Lower leg skin (tissue), 4 donors: Measurements from ENCODE around the gene ALOXE3. TPM values are rescaled to one million over a fixed set of nuclear protein-coding genes. Genes with fewer than 3 reads are reported as not detected.

Experiments used
- DNase-seq, 2 donors: peaks; one replicate each; pipeline ENCODE4 v3.0.0-alpha.2; 2019; ENCODE audit warnings: low spot score in 2 of 2
- H3K4me3 ChIP-seq: fragments of 200-600 bp; sonication (generic); 2 replicates; pipeline ENCODE4 v1.5.1; 2017; ENCODE audit warnings: mild to moderate bottlenecking, low read depth; ENCODE audit not compliant: poor library complexity, severe bottlenecking
- CTCF ChIP-seq, 3 donors: fragments of 450-650 bp; IDR thresholded peaks; one replicate each; pipeline ENCODE4 v1.5.1; 2016; ENCODE audit warnings: antibody characterized with exemption in 3 of 3, mild to moderate bottlenecking in 3 of 3, moderate library complexity in 2 of 3
- POLR2A ChIP-seq, 2 donors: fragments of 450-650 bp; IDR thresholded peaks; one replicate each; pipeline ENCODE4 v1.6.1; 2016 to 2017; ENCODE audit warnings: antibody characterized with exemption in 2 of 2, mild to moderate bottlenecking in 1 of 2, moderate library complexity in 1 of 2
- WGBS, 2 donors: methylation state at CpG; one replicate each; pipeline ENCODE4 v1.1.5; 2018; 5-methylcytosine and 5-hydroxymethylcytosine counted together
- intact Hi-C: fragments of 100-400 bp; cut with DNase I; formaldehyde crosslinking; loops from one replicate; pipeline ENCODE4 v1.15.0; 2023; ENCODE audit warnings: low total_unique reads
- total RNA-seq, 4 donors: library from RNA; depleted of rRNA; stranded (reverse); fragments of >200 nt; gene quantifications; one replicate each; pipeline ENCODE4 v1.1.0, GENCODE V29; 2016

The ALOXE3 gene
- total RNA-seq, 4 donors from 2014 or later: 73.8 to 143 (median 88.2) TPM

- TF ChIP-seq POLR2A (IDR thresholded peaks at IDR 0.05) (no peak), CTCF (IDR thresholded peaks at IDR 0.05) (no peak)
- WGBS, 2 donors: 69 to 79% methylated on average over 3 of the region's 3 CpGs
- intact Hi-C loops: no loop called here
- no peak for DNase-seq
- H3K4me3 ChIP-seq: no peak overlapping the region
These were observed 62.5 kb downstream of the ALOXE3 start for GRCh38 chr17:8055851-8056231.

GRCh38 chr17:8053600-8053999 is 64.7 kb downstream of the ALOXE3 start:
- WGBS, 2 donors: 72 to 74% methylated on average over 7 of the region's 7 CpGs
- TF ChIP-seq CTCF (IDR thresholded peaks at IDR 0.05): no peak
- no peak for DNase-seq
- H3K4me3 ChIP-seq: no peak overlapping the region
- intact Hi-C loops: no loop called here

DNA sequence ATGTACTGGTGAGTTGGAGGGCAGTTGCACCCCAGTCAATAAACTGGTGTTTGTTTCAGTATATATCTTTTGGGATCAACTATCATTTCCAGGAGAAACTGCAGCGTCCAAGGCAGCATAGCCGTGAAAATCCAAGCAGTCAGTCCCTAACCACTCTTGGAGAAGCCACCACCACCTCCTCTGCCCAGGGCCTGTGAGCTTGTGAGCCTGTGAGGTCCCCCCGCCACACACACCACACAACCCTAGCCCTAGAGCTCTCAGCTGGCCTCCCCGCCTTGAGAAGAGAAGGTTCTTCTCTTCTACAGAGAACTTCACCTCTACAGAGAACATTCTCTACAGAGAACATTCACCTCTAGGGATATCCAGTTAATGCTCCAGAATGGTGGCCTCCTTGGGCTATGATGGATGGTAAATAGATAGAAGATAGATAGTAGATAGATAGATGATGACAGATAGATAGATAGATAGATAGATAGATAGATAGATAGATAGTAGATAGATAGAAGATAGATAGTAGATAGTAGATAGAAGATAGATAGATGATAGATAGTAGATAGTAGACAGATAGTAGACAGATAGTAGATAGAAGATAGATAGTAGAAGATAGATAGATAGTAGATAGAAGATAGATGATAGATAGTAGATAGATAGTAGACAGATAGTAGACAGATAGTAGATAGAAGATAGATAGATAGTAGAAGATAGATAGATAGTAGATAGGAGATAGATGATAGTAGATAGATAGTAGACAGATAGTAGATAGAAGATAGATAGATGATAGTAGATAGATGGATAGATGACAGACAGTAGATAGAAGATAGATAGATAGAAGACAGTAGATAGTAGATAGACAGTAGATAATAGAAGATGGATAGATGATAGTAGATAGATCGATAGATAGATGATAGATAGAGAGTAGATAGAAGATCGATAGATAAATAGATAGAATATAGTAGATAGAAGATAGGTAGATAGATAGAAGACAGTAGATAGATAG is 65.8 kb downstream of the ALOXE3 start:
- no peak overlapping the region for H3K4me3 ChIP-seq
- intact Hi-C loops: no loop called here
- DNase-seq: peak in 1 of 2 donors; percentile 71
- WGBS, 2 donors: 94 to 95% methylated on average over 6 of the region's 6 CpGs
- TF ChIP-seq POLR2A (IDR thresholded peaks at IDR 0.05): no peak
- TF ChIP-seq CTCF (IDR thresholded peaks at IDR 0.05): no peak

- H3K4me3 ChIP-seq: no peak overlapping the region
- intact Hi-C loops: no loop called here
- WGBS, 2 donors: 80% methylated on average over 7 of the region's 7 CpGs
- TF ChIP-seq POLR2A (IDR thresholded peaks at IDR 0.05) (no peak), CTCF (IDR thresholded peaks at IDR 0.05) (no peak)
- DNase-seq: peak in 1 of 2 donors; percentile 52
These were observed 66.5 kb downstream of the ALOXE3 start for GRCh38 chr17:8051831-8052230.

DNA sequence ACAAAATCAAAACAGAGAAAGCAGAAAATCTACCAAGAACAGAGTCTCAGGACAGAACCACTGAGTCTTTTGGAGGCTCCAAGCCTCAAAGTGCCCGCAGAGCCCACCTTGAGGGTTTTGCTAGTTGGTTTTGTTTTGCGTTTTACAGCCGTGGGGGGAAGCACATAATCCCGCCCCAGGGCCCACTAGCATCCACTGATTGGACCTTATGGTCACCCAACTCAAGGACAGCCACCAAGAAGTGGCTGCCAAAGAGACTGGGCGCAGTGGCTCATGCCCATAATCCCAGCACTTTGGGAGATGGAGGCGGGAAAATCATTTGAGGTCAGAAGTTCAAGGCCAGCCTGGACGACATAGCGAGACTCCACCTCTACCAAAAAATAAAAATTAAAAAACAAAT is 69.6 kb downstream of the ALOXE3 start:
- H3K4me3 ChIP-seq: no peak overlapping the region
- WGBS, 2 donors: 89 to 91% methylated on average over 8 of the region's 8 CpGs
- intact Hi-C loops: no loop called here
- DNase-seq: peak in 1 of 2 donors; percentile 60
- TF ChIP-seq POLR2A (IDR thresholded peaks at IDR 0.05) (no peak), CTCF (IDR thresholded peaks at IDR 0.05) (no peak)
